CD4-positive, CD25-positive, alpha-beta regulatory T cell (primary cell): Measurements from ENCODE around the gene RNF123. TPM values are rescaled to one million over a fixed set of nuclear protein-coding genes. Genes with fewer than 3 reads are reported as not detected.
"Not testable (repeated sequence)": the region's sequence is repeated elsewhere in the genome, so short reads cannot be mapped to it uniquely, and the experiment has no call there.

Experiments used
- ATAC-seq, 2 donors: fragments of 150-1000 bp; cut with Tn5 transposase; one replicate each; pipeline ENCODE4 v1.10.0; 2021; ENCODE audit warnings: low read depth in 2 of 2, moderate number of reproducible peaks in 2 of 2, moderate library complexity in 1 of 2
- DNase-seq, 3 donors: peaks; one replicate each; pipeline versions ENCODE4 v3.0.0 to v3.0.0-alpha.2; 2012 to 2022; ENCODE audit warnings: mixed read lengths in 1 of 3
- H3K27ac ChIP-seq: one replicate; pipeline ENCODE4 v1.7.0; 2013; ENCODE audit warnings: mild to moderate bottlenecking, low read length; ENCODE audit not compliant: insufficient read depth, poor library complexity, severe bottlenecking
- H3K27me3 ChIP-seq: one replicate; pipeline ENCODE4 v1.7.0; 2013; ENCODE audit warnings: low read length; ENCODE audit not compliant: control insufficient read depth, insufficient read depth
- H3K36me3 ChIP-seq: one replicate; pipeline ENCODE4 v1.7.0; 2013; ENCODE audit warnings: mild to moderate bottlenecking, low read length, moderate library complexity; ENCODE audit not compliant: control insufficient read depth, insufficient read depth
- H3K4me1 ChIP-seq: 2 replicates; pipeline ENCODE4 v1.7.0; 2013; ENCODE audit warnings: mild to moderate bottlenecking, low read length; ENCODE audit not compliant: insufficient read depth, control insufficient read depth, poor library complexity, severe bottlenecking
- H3K4me3 ChIP-seq: one replicate; pipeline ENCODE4 v1.7.0; 2013; ENCODE audit warnings: low read depth, mild to moderate bottlenecking, low read length, moderate library complexity
- H3K9me3 ChIP-seq, 2 experiments: 1 replicate in 1 of 2; 2 replicates in 1 of 2; pipeline ENCODE4 v1.7.0; 2013; ENCODE audit warnings: low read length in 2 of 2, mild to moderate bottlenecking in 1 of 2, moderate library complexity in 1 of 2; ENCODE audit not compliant: control insufficient read depth in 2 of 2
- H3K27ac Mint-ChIP-seq, 3 donors: one replicate each; pipeline ENCODE4 v1.8.0; 2020 to 2022; ENCODE audit warnings: mild to moderate bottlenecking in 3 of 3, mixed read lengths in 3 of 3, moderate library complexity in 2 of 3
- H3K27me3 Mint-ChIP-seq: one replicate; pipeline ENCODE4 v1.8.0; 2022; ENCODE audit warnings: mild to moderate bottlenecking, mixed read lengths
- H3K36me3 Mint-ChIP-seq: one replicate; pipeline ENCODE4 v1.8.0; 2020; ENCODE audit warnings: mixed read lengths
- H3K4me1 Mint-ChIP-seq, 4 donors: one replicate each; pipeline ENCODE4 v1.8.0; 2020 to 2022; ENCODE audit warnings: mixed read lengths in 4 of 4, mild to moderate bottlenecking in 1 of 4
- H3K4me3 Mint-ChIP-seq, 4 donors: one replicate each; pipeline ENCODE4 v1.8.0; 2020 to 2022; ENCODE audit warnings: mild to moderate bottlenecking in 4 of 4, mixed read lengths in 4 of 4, moderate library complexity in 3 of 4
- H3K9me3 Mint-ChIP-seq, 7 donors: one replicate each; pipeline ENCODE4 v1.8.0; 2020 to 2022; ENCODE audit warnings: mixed read lengths in 7 of 7, mild to moderate bottlenecking in 3 of 7, moderate library complexity in 2 of 7
- polyA plus RNA-seq, 4 donors: library from polyadenylated mRNA; unstranded; fragments of 300-500 nt; fragmentation: Illumina TruSeq; gene quantifications; one replicate each; pipeline ENCODE4 v1.2.3, GENCODE V29; 2021
- total RNA-seq: library from RNA; stranded (reverse); gene quantifications from one replicate; pipeline ENCODE4 v1.2.3, GENCODE V29; 2022

RNF123 gene
- total and polyA plus RNA-seq, 5 donors from 2014 or later: 9.8 to 47.1 (median 13.6) TPM

DNA sequence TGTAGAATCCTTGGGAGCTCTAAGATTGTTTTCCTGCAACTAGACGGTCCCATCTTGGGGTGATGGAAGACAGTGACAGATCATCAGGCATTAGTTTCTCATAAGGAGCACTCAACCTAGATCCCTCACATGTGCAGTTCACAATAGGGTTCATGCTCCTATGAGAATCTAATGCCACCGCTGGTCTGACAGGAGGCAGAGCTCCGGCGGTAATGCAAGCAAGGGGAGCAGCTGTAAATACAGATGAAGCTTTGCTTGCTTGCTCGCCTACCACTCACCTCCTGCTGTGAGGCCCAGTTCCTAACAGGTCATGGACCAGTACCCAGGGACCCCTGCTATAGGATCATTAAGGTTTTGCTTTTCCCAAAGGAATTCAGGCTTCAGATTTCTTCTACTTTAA lies 59.5 kb downstream of the RNF123 start:
- not testable (repeated sequence) for H3K4me3 Mint-ChIP-seq, H3K9me3 ChIP-seq, H3K9me3 Mint-ChIP-seq, H3K27me3 ChIP-seq, ATAC-seq, H3K27me3 Mint-ChIP-seq, H3K4me1 ChIP-seq, H3K27ac Mint-ChIP-seq, H3K4me3 ChIP-seq, H3K27ac ChIP-seq, DNase-seq
- peaks cover 28% of the 10 kb centered on the region for H3K36me3 ChIP-seq
- Mint-ChIP-seq H3K36me3 (peaks cover 23% of the 10 kb centered on the region), H3K4me1 (peaks cover 11 to 22% (median 20%) of the 10 kb centered on the region in 4 donors)

GRCh38 chr3:49750056-49750455 lies 60.7 kb downstream of the RNF123 start:
- peak overlapping the region in 2 of 3 donors; percentile 33 to 54 for H3K27ac Mint-ChIP-seq
- peaks cover 14 to 29% (median 19%) of the 10 kb centered on the region in 4 donors for H3K4me1 Mint-ChIP-seq
- H3K9me3 Mint-ChIP-seq: peaks cover 0 to 1% (median 0%) of the 10 kb centered on the region in 7 donors
- H3K4me3 ChIP-seq: no peak overlapping the region
- H3K4me3 Mint-ChIP-seq: no peak overlapping the region
- H3K4me1 ChIP-seq: no peaks in the 10 kb centered on the region
- H3K9me3 ChIP-seq: no peaks in the 10 kb centered on the region
- ATAC-seq: no peak
- no peaks in the 10 kb centered on the region for H3K27me3 Mint-ChIP-seq
- no peak for DNase-seq
- peaks cover 28% of the 10 kb centered on the region for H3K36me3 ChIP-seq
- peaks cover 17% of the 10 kb centered on the region for H3K36me3 Mint-ChIP-seq
- no peak overlapping the region for H3K27ac ChIP-seq
- no peaks in the 10 kb centered on the region for H3K27me3 ChIP-seq

- Mint-ChIP-seq H3K4me1 (peaks cover 15 to 40% (median 27%) of the 10 kb centered on the region in 4 donors), H3K4me3 (no peak overlapping the region), H3K36me3 (peaks cover 17% of the 10 kb centered on the region), H3K27ac (no peak overlapping the region), H3K9me3 (peaks cover 0 to 1% (median 0%) of the 10 kb centered on the region in 7 donors), H3K27me3 (no peaks in the 10 kb centered on the region)
- ATAC-seq (no peak), DNase-seq (no peak)
- Histone ChIP-seq H3K27ac (no peak overlapping the region), H3K4me1 (no peaks in the 10 kb centered on the region), H3K27me3 (no peaks in the 10 kb centered on the region), H3K36me3 (peaks cover 24% of the 10 kb centered on the region), H3K9me3 (no peaks in the 10 kb centered on the region), H3K4me3 (no peak overlapping the region)
These were observed 62.1 kb downstream of the RNF123 start for GRCh38 chr3:49751501-49751900.

DNA sequence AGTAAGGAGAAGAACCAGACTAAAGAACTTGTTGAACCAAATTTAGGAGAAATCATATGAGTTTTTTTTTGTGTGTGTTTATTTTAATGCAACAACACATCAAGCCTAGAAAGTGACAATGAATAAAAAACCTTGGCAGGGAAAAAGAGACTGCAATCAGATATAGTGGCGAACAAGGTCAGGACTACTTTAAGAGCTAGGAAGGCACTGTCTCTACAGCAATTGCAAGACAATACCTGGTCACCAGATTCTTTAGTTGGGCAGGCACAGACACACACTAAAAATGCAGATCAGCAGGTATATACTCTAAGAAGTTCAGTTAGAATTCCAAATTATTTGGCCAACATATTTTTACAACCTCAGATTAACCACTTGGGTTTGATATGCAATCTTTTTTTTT lies 65.2 kb downstream of the RNF123 start:
- ATAC-seq (no peak), DNase-seq (no peak)
- H3K27me3 Mint-ChIP-seq: no peaks in the 10 kb centered on the region
- peak overlapping the region in 1 of 3 donors; percentile 40 for H3K27ac Mint-ChIP-seq
- Histone ChIP-seq H3K9me3 (no peaks in the 10 kb centered on the region), H3K27ac (no peak overlapping the region), H3K4me3 (no peak overlapping the region), H3K36me3 (no peaks in the 10 kb centered on the region), H3K27me3 (no peaks in the 10 kb centered on the region), H3K4me1 (no peaks in the 10 kb centered on the region)
- peaks cover 20% of the 10 kb centered on the region for H3K36me3 Mint-ChIP-seq
- H3K4me3 Mint-ChIP-seq: peak overlapping the region in 1 of 4 donors; percentile 55
- peaks cover 29 to 55% (median 38%) of the 10 kb centered on the region in 4 donors for H3K4me1 Mint-ChIP-seq
- H3K9me3 Mint-ChIP-seq: peaks cover 0 to 1% (median 0%) of the 10 kb centered on the region in 7 donors

DNA sequence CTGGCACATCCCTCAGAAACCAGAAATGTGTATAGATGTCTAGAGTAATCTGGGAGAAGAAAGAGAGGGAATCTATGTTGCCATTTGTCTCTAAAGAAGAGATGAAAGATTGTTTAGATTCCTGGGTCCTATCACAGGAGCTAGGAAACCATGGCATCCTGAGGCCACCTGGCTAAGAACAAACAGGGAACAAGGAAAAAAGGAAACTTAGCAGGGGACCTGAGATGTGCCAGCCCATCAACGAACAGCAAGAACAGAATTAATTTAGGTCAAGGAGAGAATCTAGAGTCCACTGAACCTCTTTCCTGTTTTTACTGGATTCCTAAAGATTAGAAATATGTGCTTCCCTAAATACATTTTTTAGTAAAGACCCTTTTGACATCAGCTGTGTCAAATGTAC lies 66.7 kb downstream of the RNF123 start:
- no peak overlapping the region for H3K4me3 ChIP-seq
- Mint-ChIP-seq H3K36me3 (peaks cover 14% of the 10 kb centered on the region), H3K4me1 (peaks cover 32 to 58% (median 38%) of the 10 kb centered on the region in 4 donors), H3K27ac (peak overlapping the region in 2 of 3 donors; percentile 37 to 75), H3K27me3 (no peaks in the 10 kb centered on the region), H3K4me3 (no peak overlapping the region), H3K9me3 (peaks cover 0 to 1% (median 0%) of the 10 kb centered on the region in 7 donors)
- peaks cover 6% of the 10 kb centered on the region for H3K36me3 ChIP-seq
- no peak overlapping the region for H3K27ac ChIP-seq
- H3K9me3 ChIP-seq: no peaks in the 10 kb centered on the region
- DNase-seq: no peak
- ATAC-seq: no peak
- H3K4me1 ChIP-seq: no peaks in the 10 kb centered on the region
- no peaks in the 10 kb centered on the region for H3K27me3 ChIP-seq

GRCh38 chr3:49757197-49757596 lies 67.8 kb downstream of the RNF123 start:
- Mint-ChIP-seq H3K36me3 (peaks cover 14% of the 10 kb centered on the region), H3K9me3 (peaks cover 0 to 1% (median 0%) of the 10 kb centered on the region in 7 donors), H3K4me1 (peaks cover 27 to 58% (median 35%) of the 10 kb centered on the region in 4 donors), H3K27me3 (no peaks in the 10 kb centered on the region), H3K4me3 (no peak overlapping the region), H3K27ac (no peak overlapping the region)
- Histone ChIP-seq H3K9me3 (no peaks in the 10 kb centered on the region), H3K4me1 (no peaks in the 10 kb centered on the region), H3K36me3 (peaks cover 6% of the 10 kb centered on the region), H3K27ac (no peak overlapping the region), H3K27me3 (no peaks in the 10 kb centered on the region), H3K4me3 (no peak overlapping the region)
- ATAC-seq (no peak), DNase-seq (no peak)

DNA sequence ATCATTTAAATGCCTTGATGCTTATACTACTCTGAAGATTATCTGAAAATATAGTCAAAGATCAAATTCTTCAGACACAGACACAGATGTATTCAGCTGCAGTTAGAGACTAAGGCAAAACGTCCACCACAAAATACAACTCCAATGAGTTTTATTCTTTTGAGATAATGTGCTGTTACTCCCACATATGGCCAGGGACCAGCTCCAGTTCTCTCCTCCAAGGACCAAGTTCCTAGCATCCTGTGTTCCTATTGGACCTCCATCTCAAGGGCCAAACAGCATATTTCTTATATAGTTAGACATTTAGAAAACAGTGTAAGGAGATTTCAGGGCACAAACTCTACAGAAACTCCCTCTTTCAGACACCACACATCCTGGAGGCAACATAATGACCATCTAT lies 69.9 kb downstream of the RNF123 start:
- no peak for DNase-seq
- peak overlapping the region in 2 of 3 donors; percentile 8 to 88 for H3K27ac Mint-ChIP-seq
- Histone ChIP-seq H3K27me3 (no peaks in the 10 kb centered on the region), H3K9me3 (no peaks in the 10 kb centered on the region), H3K36me3 (peaks cover 6% of the 10 kb centered on the region), H3K4me3 (no peak overlapping the region), H3K27ac (no peak overlapping the region), H3K4me1 (no peaks in the 10 kb centered on the region)
- ATAC-seq: no peak
- H3K4me1 Mint-ChIP-seq: peaks cover 25 to 48% (median 27%) of the 10 kb centered on the region in 4 donors
- no peaks in the 10 kb centered on the region for H3K27me3 Mint-ChIP-seq
- H3K4me3 Mint-ChIP-seq: no peak overlapping the region
- H3K9me3 Mint-ChIP-seq: no peaks in the 10 kb centered on the region
- H3K36me3 Mint-ChIP-seq: peaks cover 10% of the 10 kb centered on the region

- no peaks in the 10 kb centered on the region for H3K4me1 ChIP-seq
- no peak overlapping the region for H3K27ac ChIP-seq
- H3K27me3 ChIP-seq: no peaks in the 10 kb centered on the region
- H3K27ac Mint-ChIP-seq: peak overlapping the region in 1 of 3 donors; percentile 83
- H3K27me3 Mint-ChIP-seq: no peaks in the 10 kb centered on the region
- peaks cover 12% of the 10 kb centered on the region for H3K36me3 Mint-ChIP-seq
- ATAC-seq (no peak), DNase-seq (no peak)
- peaks cover 12% of the 10 kb centered on the region for H3K36me3 ChIP-seq
- no peaks in the 10 kb centered on the region for H3K9me3 ChIP-seq
- peaks cover 11 to 37% (median 22%) of the 10 kb centered on the region in 4 donors for H3K4me1 Mint-ChIP-seq
- H3K4me3 ChIP-seq: no peak overlapping the region
- no peak overlapping the region for H3K4me3 Mint-ChIP-seq
- no peaks in the 10 kb centered on the region for H3K9me3 Mint-ChIP-seq
These were observed 72.3 kb downstream of the RNF123 start for GRCh38 chr3:49761661-49762060.
